K562 (cell line): Measurements from ENCODE around the gene PDE6B. TPM values are rescaled to one million over a fixed set of nuclear protein-coding genes. Genes with fewer than 3 reads are reported as not detected.

Experiments
- ATAC-seq: fragments of 200-7000 bp; cut with Tn5 transposase; 3 replicates; pipeline ENCODE4 v1.9.1; 2020; ENCODE audit warnings: moderate library complexity
- BruUV-seq: library from RNA; stranded (reverse); fragments of 400-500 nt; replicated peaks from 2 replicates; lab custom pipeline; 2021; lab: Mats Ljungman, UMichigan
- CTCF ChIA-PET: fragments of 300-600 bp; formaldehyde crosslinking; extraction: SDS; loops from one replicate; lab custom pipeline; 2021; ENCODE audit warnings: low intra/inter-chr PET ratio; lab: Yijun Ruan, JAX
- POLR2A ChIA-PET: fragments of 300-600, 350-650 bp; sonication (Branson Sonifier 250); formaldehyde crosslinking; extraction: SDS; loops from one replicate; lab custom pipeline; 2021; ENCODE audit warnings: antibody characterized with exemption, inconsistent platforms; lab: Yijun Ruan, JAX
- DNase-seq, 4 experiments: peaks; one replicate each; pipeline versions ENCODE4 v3.0.0 to v3.0.0-alpha.2; 2011 to 2018; ENCODE audit warnings: low spot score in 3 of 4, mixed read lengths in 3 of 4; ENCODE audit errors: extremely low read depth in 1 of 4
- FAIRE-seq: peaks from 2 replicates; lab custom pipeline; 2011; peaks lifted over from hg19 to GRCh38; lab: Jason Lieb, UNC
- H2AFZ ChIP-seq: 2 replicates; pipeline ENCODE4 v1.6.0; 2011; ENCODE audit warnings: low read depth, low read length, control low read depth, inconsistent platforms
- H3K27ac ChIP-seq: fragments of 200-600 bp; 3 replicates; pipeline ENCODE4 v1.8.0; 2011; ENCODE audit warnings: low read depth, mild to moderate bottlenecking, control low read depth, inconsistent platforms, low read length, moderate library complexity, mixed read lengths; ENCODE audit errors: extremely low read depth
- H3K27me3 ChIP-seq, 2 experiments: fragments of 300-600 bp in 1 of 2; 2 replicates in 1 of 2; 3 replicates in 1 of 2; pipeline versions ENCODE4 v1.6.0 to v1.8.0; 2011; ENCODE audit warnings: inconsistent platforms in 2 of 2, low read length in 2 of 2, mild to moderate bottlenecking in 1 of 2, mixed read lengths in 1 of 2, moderate library complexity in 1 of 2; ENCODE audit not compliant: control insufficient read depth in 2 of 2, insufficient read depth in 2 of 2
- H3K36me3 ChIP-seq: fragments of 300-600 bp; 3 replicates; pipeline ENCODE4 v1.8.0; 2011; ENCODE audit warnings: mild to moderate bottlenecking, low read length, inconsistent platforms; ENCODE audit not compliant: control insufficient read depth, insufficient read depth
- H3K4me1 ChIP-seq, 2 experiments: fragments of 200-600 bp in 1 of 2; replicated peaks in 1 of 2; 2 replicates in 1 of 2; 3 replicates in 1 of 2; pipeline versions ENCODE4 v1.5.1 to v1.8.0; 2011; ENCODE audit warnings: inconsistent platforms in 2 of 2, low read length in 2 of 2, mild to moderate bottlenecking in 1 of 2, mixed read lengths in 1 of 2, moderate library complexity in 1 of 2; ENCODE audit not compliant: control insufficient read depth in 2 of 2, insufficient read depth in 2 of 2
- H3K4me2 ChIP-seq: 2 replicates; pipeline ENCODE4 v1.6.1; 2011; ENCODE audit warnings: low read length, control low read depth, inconsistent platforms, mixed read lengths; ENCODE audit not compliant: insufficient read depth
- H3K4me3 ChIP-seq: fragments of 200-600 bp; sonication (generic), shearing (Covaris generic); 2 replicates; pipeline ENCODE4 v1.5.1; 2016; ENCODE audit warnings: control low read depth, inconsistent platforms
- H3K79me2 ChIP-seq: fragments of 200-600 bp; 3 replicates; pipeline ENCODE4 v1.8.0; 2011; ENCODE audit warnings: low read length, inconsistent platforms; ENCODE audit not compliant: control insufficient read depth, insufficient read depth
- H3K9ac ChIP-seq, 2 experiments: 2 replicates each; pipeline versions ENCODE4 v1.6.0 to v1.6.1; 2011; ENCODE audit warnings: low read depth in 2 of 2, low read length in 2 of 2, control low read depth in 1 of 2, inconsistent platforms in 1 of 2, mild to moderate bottlenecking in 1 of 2, mixed read lengths in 1 of 2; ENCODE audit not compliant: insufficient read depth in 1 of 2
- H3K9me1 ChIP-seq: one replicate; pipeline ENCODE4 v1.6.0; 2011; ENCODE audit warnings: inconsistent platforms, mild to moderate bottlenecking, low read length, moderate library complexity; ENCODE audit not compliant: control insufficient read depth, insufficient read depth
- H3K9me3 ChIP-seq: replicated peaks from 2 replicates; pipeline ENCODE4 v1.5.1; 2011; ENCODE audit warnings: low read depth, low read length, inconsistent platforms; ENCODE audit not compliant: control insufficient read depth, insufficient read depth
- H4K20me1 ChIP-seq: replicated peaks from 2 replicates; pipeline ENCODE4 v1.6.1; 2011; ENCODE audit warnings: low read length, inconsistent platforms, mixed read lengths; ENCODE audit not compliant: control insufficient read depth, insufficient read depth
- ASH1L ChIP-seq: fragments of 450-650 bp; IDR thresholded peaks from 2 replicates; pipeline ENCODE4 v1.6.1; 2018; ENCODE audit warnings: borderline replicate concordance, mild to moderate bottlenecking, low read depth; ENCODE audit not compliant: partially characterized antibody
- KLF10 ChIP-seq: fragments of 250-450 bp; sonication (Bioruptor Pico); IDR thresholded peaks from 2 replicates; pipeline ENCODE4 v1.6.1; 2021; ENCODE audit warnings: matching md5 sums
- NCOA1 ChIP-seq: fragments of 450-650 bp; IDR thresholded peaks from 2 replicates; pipeline ENCODE4 v1.6.1; 2016; ENCODE audit warnings: low read depth
- PRPF4 ChIP-seq: fragments of 200-400 bp; formaldehyde crosslinking; IDR thresholded peaks from one replicate; pipeline ENCODE4 v1.6.1; 2017; ENCODE audit warnings: low read length, low read depth, mild to moderate bottlenecking; ENCODE audit not compliant: insufficient read depth, poor library complexity, severe bottlenecking
- WGBS: fragments of 100-300 bp; shearing (Covaris generic); methylation state at CpG from one replicate; pipeline ENCODE4 v1.1.6; 2016; ENCODE audit warnings: low coverage, mixed read lengths; ENCODE audit not compliant: insufficient coverage; ENCODE audit errors: missing lambda C conversion rate; 5-methylcytosine and 5-hydroxymethylcytosine counted together
- in situ Hi-C: fragments of 300-500 bp; cut with MboI; formaldehyde crosslinking; loops from 4 replicates; pipeline ENCODE4 v1.15.0; 2018; ENCODE audit warnings: inconsistent platforms, mixed read lengths
- intact Hi-C: fragments of 100-400 bp; cut with micrococcal nuclease; formaldehyde crosslinking; loops from 2 replicates; pipeline ENCODE4 v1.14.2; 2022
- polyA plus RNA-seq, 8 experiments: library from polyadenylated mRNA; depleted of rRNA in 4 of 8; stranded (reverse) in 5 of 8; unstranded in 3 of 8; fragments of >200 nt; fragmentation: Nextera tagmentation in 2 of 8; fragmentation: Illumina TruSeq in 1 of 8; extraction: Ambion mirVana in 2 of 8; extraction: Trizol in 1 of 8; gene quantifications; 2 replicates each; pipeline versions ENCODE4 v1.2.1 to v1.2.3, GENCODE V29; 2011 to 2014; ENCODE audit warnings: inconsistent platforms in 1 of 8, missing spikeins in 1 of 8
- total RNA-seq, 7 experiments: library from RNA; depleted of rRNA in 6 of 7; stranded (reverse); fragments of >200 nt in 6 of 7; fragmentation: Illumina TruSeq in 2 of 7; extraction: Trizol in 2 of 7; gene quantifications; 2 replicates each; pipeline versions ENCODE4 v1.2.1 to v1.2.3, GENCODE V29; 2011 to 2021; ENCODE audit warnings: low replicate concordance in 1 of 7
- TF ChIP-seq, protein P1 (sequence below): sonication (generic); formaldehyde crosslinking; IDR thresholded peaks from 2 replicates; pipeline ENCODE4 v1.8.1; 2023; ENCODE audit warnings: missing genetic modification reagents, mild to moderate bottlenecking, borderline replicate concordance

PDE6B gene
- total and polyA plus RNA-seq, 9 of the 15 experiments (the other 6 are each of a cell fraction or from before 2014, with no cell fraction given), result 0.04 TPM; not detected in 8

DNA sequence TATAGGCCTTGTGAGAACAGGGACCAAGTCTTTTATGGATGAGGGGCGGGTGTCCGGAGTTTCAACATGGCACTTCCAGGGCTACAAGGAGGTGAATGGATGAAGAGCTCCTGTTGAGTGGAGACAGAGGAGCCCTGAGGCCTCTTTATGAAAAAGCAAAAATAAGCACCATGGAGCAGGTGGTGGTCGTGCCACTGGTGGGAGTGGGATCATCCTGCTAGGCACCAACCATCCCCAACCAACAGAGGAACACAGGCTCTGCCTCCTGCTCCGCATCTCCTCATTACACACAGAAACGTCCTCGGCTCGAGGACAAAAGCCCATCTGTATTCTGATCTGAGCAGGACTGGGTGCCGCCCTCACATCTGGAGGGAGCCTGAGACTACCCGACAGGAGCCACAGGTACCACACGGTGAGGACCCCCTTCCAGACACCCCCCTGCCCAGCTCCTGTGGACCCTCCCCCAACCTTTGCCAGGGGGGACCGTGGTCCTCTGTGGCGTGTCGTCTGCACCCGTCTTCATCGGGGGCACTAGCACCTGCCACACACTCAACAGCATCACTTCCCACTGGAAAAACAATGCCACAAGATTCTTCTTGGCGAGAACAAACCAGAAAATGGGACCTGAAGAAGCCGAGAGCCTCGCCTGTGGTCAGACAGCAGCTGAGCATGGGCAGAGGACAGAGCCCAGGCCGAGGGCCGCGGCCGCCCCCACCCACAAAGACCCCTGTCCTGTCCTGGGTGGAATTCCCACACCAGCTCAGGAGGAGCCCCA lies 3.9 kb upstream of the PDE6B start:
- DNase-seq (no peak), ATAC-seq (no peak), FAIRE-seq (no peak)
- POLR2A ChIA-PET, result no interaction called here
- Histone ChIP-seq H3K9me3 (no peaks in the 10 kb centered on the region), H3K9ac (no peak overlapping the region), H3K4me2 (no peak overlapping the region), H2AFZ (no peak overlapping the region), H3K79me2 (no peaks in the 10 kb centered on the region), H4K20me1 (no peaks in the 10 kb centered on the region), H3K4me1 (peaks cover 0 to 17% of the 10 kb centered on the region in 2 experiments; a peak in 2 of 5 replicates), H3K27ac (no peak overlapping the region), H3K36me3 (no peaks in the 10 kb centered on the region), H3K9me1 (no peaks in the 10 kb centered on the region), H3K4me3 (no peak overlapping the region), H3K27me3 (peaks cover 14 to 66% of the 10 kb centered on the region in 2 experiments)
- intact Hi-C loops, result no loop called here
- WGBS, result under 1% methylated on average over 22 of the region's 22 CpGs
- CTCF ChIA-PET, result no interaction called here
- BruUV-seq, result no TSS peak
- in situ Hi-C loops, result no loop called here
- no peak for TF ChIP-seq PRPF4
- TF ChIP-seq, protein P1, sequence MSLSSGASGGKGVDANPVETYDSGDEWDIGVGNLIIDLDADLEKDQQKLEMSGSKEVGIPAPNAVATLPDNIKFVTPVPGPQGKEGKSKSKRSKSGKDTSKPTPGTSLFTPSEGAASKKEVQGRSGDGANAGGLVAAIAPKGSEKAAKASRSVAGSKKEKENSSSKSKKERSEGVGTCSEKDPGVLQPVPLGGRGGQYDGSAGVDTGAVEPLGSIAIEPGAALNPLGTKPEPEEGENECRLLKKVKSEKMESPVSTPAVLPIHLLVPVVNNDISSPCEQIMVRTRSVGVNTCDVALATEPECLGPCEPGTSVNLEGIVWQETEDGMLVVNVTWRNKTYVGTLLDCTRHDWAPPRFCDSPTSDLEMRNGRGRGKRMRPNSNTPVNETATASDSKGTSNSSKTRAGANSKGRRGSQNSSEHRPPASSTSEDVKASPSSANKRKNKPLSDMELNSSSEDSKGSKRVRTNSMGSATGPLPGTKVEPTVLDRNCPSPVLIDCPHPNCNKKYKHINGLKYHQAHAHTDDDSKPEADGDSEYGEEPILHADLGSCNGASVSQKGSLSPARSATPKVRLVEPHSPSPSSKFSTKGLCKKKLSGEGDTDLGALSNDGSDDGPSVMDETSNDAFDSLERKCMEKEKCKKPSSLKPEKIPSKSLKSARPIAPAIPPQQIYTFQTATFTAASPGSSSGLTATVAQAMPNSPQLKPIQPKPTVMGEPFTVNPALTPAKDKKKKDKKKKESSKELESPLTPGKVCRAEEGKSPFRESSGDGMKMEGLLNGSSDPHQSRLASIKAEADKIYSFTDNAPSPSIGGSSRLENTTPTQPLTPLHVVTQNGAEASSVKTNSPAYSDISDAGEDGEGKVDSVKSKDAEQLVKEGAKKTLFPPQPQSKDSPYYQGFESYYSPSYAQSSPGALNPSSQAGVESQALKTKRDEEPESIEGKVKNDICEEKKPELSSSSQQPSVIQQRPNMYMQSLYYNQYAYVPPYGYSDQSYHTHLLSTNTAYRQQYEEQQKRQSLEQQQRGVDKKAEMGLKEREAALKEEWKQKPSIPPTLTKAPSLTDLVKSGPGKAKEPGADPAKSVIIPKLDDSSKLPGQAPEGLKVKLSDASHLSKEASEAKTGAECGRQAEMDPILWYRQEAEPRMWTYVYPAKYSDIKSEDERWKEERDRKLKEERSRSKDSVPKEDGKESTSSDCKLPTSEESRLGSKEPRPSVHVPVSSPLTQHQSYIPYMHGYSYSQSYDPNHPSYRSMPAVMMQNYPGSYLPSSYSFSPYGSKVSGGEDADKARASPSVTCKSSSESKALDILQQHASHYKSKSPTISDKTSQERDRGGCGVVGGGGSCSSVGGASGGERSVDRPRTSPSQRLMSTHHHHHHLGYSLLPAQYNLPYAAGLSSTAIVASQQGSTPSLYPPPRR (CRISPR knock-in tag), result no peak
- no peak for TF ChIP-seq NCOA1
- TF ChIP-seq ASH1L, result no peak
- TF ChIP-seq KLF10 (CRISPR knock-in tag), result no peak
